ENCODE results near the gene SENP5.

DNA sequence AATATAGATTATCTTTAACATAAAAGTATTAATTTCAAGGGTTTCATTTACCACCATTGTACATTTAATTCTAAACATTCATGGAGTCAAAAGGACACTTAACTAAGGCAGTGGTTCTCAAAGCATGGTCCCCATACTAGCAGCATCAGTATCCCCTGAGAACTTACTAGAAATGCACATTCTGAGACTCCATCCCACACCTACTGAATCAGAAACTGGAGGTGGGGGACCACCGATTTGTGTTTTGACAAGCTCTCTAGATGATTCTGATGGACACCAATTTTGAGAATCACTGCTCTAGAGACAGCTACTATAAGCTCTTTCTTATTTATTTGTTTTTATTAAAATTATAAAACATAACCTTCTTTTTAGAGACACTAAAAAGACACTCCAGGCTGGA, 34.0 kb downstream of the SENP5 start:
- TF ChIP-seq, protein P1, sequence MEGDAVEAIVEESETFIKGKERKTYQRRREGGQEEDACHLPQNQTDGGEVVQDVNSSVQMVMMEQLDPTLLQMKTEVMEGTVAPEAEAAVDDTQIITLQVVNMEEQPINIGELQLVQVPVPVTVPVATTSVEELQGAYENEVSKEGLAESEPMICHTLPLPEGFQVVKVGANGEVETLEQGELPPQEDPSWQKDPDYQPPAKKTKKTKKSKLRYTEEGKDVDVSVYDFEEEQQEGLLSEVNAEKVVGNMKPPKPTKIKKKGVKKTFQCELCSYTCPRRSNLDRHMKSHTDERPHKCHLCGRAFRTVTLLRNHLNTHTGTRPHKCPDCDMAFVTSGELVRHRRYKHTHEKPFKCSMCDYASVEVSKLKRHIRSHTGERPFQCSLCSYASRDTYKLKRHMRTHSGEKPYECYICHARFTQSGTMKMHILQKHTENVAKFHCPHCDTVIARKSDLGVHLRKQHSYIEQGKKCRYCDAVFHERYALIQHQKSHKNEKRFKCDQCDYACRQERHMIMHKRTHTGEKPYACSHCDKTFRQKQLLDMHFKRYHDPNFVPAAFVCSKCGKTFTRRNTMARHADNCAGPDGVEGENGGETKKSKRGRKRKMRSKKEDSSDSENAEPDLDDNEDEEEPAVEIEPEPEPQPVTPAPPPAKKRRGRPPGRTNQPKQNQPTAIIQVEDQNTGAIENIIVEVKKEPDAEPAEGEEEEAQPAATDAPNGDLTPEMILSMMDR (IDR thresholded peaks at IDR 0.05 in 2 of 3, conservative IDR thresholded peaks at IDR 0.05 in 1 of 3; ENCODE audit: borderline replicate concordance in 1 of 3, insufficient read depth in 1 of 3, low read depth in 2 of 3, low read length in 2 of 3): no peak
- no peak for TF ChIP-seq JUND (IDR thresholded peaks at IDR 0.05)
- TF ChIP-seq, protein P2, sequence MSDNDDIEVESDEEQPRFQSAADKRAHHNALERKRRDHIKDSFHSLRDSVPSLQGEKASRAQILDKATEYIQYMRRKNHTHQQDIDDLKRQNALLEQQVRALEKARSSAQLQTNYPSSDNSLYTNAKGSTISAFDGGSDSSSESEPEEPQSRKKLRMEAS (IDR thresholded peaks at IDR 0.05): no peak
- no peak for TF ChIP-seq CEBPB (IDR thresholded peaks at IDR 0.05; ENCODE audit: low read depth)
- no peak for TF ChIP-seq POLR2AphosphoS5 (IDR thresholded peaks at IDR 0.05; ENCODE audit: low read depth, low read length)
- TF ChIP-seq, protein P3, sequence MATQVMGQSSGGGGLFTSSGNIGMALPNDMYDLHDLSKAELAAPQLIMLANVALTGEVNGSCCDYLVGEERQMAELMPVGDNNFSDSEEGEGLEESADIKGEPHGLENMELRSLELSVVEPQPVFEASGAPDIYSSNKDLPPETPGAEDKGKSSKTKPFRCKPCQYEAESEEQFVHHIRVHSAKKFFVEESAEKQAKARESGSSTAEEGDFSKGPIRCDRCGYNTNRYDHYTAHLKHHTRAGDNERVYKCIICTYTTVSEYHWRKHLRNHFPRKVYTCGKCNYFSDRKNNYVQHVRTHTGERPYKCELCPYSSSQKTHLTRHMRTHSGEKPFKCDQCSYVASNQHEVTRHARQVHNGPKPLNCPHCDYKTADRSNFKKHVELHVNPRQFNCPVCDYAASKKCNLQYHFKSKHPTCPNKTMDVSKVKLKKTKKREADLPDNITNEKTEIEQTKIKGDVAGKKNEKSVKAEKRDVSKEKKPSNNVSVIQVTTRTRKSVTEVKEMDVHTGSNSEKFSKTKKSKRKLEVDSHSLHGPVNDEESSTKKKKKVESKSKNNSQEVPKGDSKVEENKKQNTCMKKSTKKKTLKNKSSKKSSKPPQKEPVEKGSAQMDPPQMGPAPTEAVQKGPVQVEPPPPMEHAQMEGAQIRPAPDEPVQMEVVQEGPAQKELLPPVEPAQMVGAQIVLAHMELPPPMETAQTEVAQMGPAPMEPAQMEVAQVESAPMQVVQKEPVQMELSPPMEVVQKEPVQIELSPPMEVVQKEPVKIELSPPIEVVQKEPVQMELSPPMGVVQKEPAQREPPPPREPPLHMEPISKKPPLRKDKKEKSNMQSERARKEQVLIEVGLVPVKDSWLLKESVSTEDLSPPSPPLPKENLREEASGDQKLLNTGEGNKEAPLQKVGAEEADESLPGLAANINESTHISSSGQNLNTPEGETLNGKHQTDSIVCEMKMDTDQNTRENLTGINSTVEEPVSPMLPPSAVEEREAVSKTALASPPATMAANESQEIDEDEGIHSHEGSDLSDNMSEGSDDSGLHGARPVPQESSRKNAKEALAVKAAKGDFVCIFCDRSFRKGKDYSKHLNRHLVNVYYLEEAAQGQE (IDR thresholded peaks at IDR 0.05; ENCODE audit: low read depth): no peak
- no peak for TF ChIP-seq ZNF274 (IDR thresholded peaks at IDR 0.05; ENCODE audit: low read depth, low read length)
- no peak for TF ChIP-seq POLR2A (IDR thresholded peaks at IDR 0.05; ENCODE audit: borderline replicate concordance, extremely low read depth, insufficient read depth, insufficient read length)
- TF ChIP-seq SIN3A (IDR thresholded peaks at IDR 0.05; ENCODE audit: low read depth): no peak
- no peak for TF ChIP-seq TCF7L2 (IDR thresholded peaks at IDR 0.05; ENCODE audit: borderline replicate concordance, extremely low read depth, insufficient read depth, insufficient read length)
- TF ChIP-seq, protein P4, sequence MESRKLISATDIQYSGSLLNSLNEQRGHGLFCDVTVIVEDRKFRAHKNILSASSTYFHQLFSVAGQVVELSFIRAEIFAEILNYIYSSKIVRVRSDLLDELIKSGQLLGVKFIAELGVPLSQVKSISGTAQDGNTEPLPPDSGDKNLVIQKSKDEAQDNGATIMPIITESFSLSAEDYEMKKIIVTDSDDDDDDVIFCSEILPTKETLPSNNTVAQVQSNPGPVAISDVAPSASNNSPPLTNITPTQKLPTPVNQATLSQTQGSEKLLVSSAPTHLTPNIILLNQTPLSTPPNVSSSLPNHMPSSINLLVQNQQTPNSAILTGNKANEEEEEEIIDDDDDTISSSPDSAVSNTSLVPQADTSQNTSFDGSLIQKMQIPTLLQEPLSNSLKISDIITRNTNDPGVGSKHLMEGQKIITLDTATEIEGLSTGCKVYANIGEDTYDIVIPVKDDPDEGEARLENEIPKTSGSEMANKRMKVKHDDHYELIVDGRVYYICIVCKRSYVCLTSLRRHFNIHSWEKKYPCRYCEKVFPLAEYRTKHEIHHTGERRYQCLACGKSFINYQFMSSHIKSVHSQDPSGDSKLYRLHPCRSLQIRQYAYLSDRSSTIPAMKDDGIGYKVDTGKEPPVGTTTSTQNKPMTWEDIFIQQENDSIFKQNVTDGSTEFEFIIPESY (IDR thresholded peaks at IDR 0.05; ENCODE audit: extremely low read depth, insufficient replicate concordance, low read length): no peak
- no peak for TF ChIP-seq EZH2phosphoT487 (IDR thresholded peaks at IDR 0.05; ENCODE audit: borderline replicate concordance)
- TF ChIP-seq, protein P5, sequence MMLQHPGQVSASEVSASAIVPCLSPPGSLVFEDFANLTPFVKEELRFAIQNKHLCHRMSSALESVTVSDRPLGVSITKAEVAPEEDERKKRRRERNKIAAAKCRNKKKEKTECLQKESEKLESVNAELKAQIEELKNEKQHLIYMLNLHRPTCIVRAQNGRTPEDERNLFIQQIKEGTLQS (IDR thresholded peaks at IDR 0.05): no peak

All from HCT116 (cell line).